Mucosa of descending colon (tissue), 3 donors: ENCODE results near the gene RCBTB1. TPM values are rescaled to one million over a fixed set of nuclear protein-coding genes. Genes with fewer than 3 reads are reported as not detected.

ENCODE experiments used
- ATAC-seq: fragments of 200-7000 bp; cut with Tn5 transposase; one replicate; pipeline ENCODE4 v1.9.1; 2020; ENCODE audit warnings: mild to moderate bottlenecking, moderate library complexity
- DNase-seq, 3 donors: peaks; one replicate each; pipeline ENCODE4 v3.0.0-alpha.2; 2020
- H3K36me3 ChIP-seq: fragments of 200-600 bp; one replicate; pipeline ENCODE4 v1.8.0; 2021; ENCODE audit warnings: low read depth, mild to moderate bottlenecking
- H3K4me1 ChIP-seq: fragments of 200-600 bp; one replicate; pipeline ENCODE4 v1.8.0; 2021; ENCODE audit warnings: low read depth, mild to moderate bottlenecking
- H3K4me3 ChIP-seq: fragments of 200-600 bp; one replicate; pipeline ENCODE4 v1.8.0; 2021; ENCODE audit warnings: mild to moderate bottlenecking
- H3K9me3 ChIP-seq: fragments of 200-600 bp; one replicate; pipeline ENCODE4 v1.8.0; 2021; ENCODE audit warnings: mild to moderate bottlenecking
- intact Hi-C, 2 donors: fragments of 100-400 bp; cut with DNase I in 1 of 2; cut with micrococcal nuclease in 1 of 2; formaldehyde crosslinking; loops; one replicate each; pipeline versions ENCODE4 v1.11.0 to v1.11.1; 2022; cut with DNase I, micrococcal nuclease
- total RNA-seq, 3 donors: library from RNA; stranded (reverse); fragmentation: NEBNext Ultra II Directional in 2 of 3; extraction: Animal tissue kit (Norgen Biotek cat#: 25700) in 2 of 3; gene quantifications; one replicate each; pipeline versions ENCODE4 v1.2.1 to v1.2.4, GENCODE V29; 2021 to 2023
- TF ChIP-seq, protein P1 (sequence below): fragments of 200-600 bp; IDR thresholded peaks from one replicate; pipeline ENCODE4 v1.8.0; 2022; ENCODE audit warnings: antibody characterized with exemption, mild to moderate bottlenecking
- donor health status: DM: no; HTN: no; CAD: no; lungs with moderate emphysema.
- donor health status: DM: no; HTN: no; CAD: no.
- donor health status: DM: no; HTN: yes; CAD: no.

Gene RCBTB1
- total RNA-seq, 3 donors from 2014 or later = 5.3 to 11.7 (median 6.7) TPM

GRCh38 chr13:49560270-49561061, 24.9 kb downstream of the RCBTB1 start:
- peak in 1 of 3 donors; percentile 39 for DNase-seq
- Histone ChIP-seq H3K36me3 (no peaks in the 10 kb centered on the region), H3K4me3 (no peak overlapping the region), H3K4me1 (peaks cover 5% of the 10 kb centered on the region), H3K9me3 (no peaks in the 10 kb centered on the region)
- TF ChIP-seq, protein P1, sequence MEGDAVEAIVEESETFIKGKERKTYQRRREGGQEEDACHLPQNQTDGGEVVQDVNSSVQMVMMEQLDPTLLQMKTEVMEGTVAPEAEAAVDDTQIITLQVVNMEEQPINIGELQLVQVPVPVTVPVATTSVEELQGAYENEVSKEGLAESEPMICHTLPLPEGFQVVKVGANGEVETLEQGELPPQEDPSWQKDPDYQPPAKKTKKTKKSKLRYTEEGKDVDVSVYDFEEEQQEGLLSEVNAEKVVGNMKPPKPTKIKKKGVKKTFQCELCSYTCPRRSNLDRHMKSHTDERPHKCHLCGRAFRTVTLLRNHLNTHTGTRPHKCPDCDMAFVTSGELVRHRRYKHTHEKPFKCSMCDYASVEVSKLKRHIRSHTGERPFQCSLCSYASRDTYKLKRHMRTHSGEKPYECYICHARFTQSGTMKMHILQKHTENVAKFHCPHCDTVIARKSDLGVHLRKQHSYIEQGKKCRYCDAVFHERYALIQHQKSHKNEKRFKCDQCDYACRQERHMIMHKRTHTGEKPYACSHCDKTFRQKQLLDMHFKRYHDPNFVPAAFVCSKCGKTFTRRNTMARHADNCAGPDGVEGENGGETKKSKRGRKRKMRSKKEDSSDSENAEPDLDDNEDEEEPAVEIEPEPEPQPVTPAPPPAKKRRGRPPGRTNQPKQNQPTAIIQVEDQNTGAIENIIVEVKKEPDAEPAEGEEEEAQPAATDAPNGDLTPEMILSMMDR = no peak
- peak; percentile 67 for ATAC-seq
- intact Hi-C loops = no loop called here

DNA sequence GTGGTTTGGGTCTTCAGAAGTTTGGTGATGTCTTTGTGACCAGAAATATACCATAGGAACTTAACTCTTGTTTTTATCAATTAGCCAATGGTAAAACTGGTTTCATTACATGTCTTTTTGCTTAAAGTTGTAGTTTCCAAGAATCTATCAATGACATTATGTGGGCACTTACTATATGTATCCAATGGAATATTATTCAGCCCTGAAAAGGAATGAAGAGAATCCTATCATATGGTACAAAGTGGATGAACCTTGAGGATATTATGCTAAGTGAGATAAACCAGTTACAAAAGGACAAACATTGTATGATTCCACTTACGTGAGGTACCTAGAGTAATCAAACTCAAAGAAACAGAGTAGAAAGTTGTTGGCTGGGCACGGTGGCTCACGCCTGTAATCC, 26.4 kb downstream of the RCBTB1 start:
- DNase-seq (no peak), ATAC-seq (no peak)
- no peaks in the 10 kb centered on the region for H3K9me3 ChIP-seq
- no peaks in the 10 kb centered on the region for H3K36me3 ChIP-seq
- peaks cover 5% of the 10 kb centered on the region for H3K4me1 ChIP-seq
- TF ChIP-seq, protein P1 = no peak
- intact Hi-C loops = no loop called here
- no peak overlapping the region for H3K4me3 ChIP-seq

- DNase-seq (no peak), ATAC-seq (no peak)
- TF ChIP-seq, protein P1 = no peak
- Histone ChIP-seq H3K36me3 (no peaks in the 10 kb centered on the region), H3K9me3 (no peaks in the 10 kb centered on the region), H3K4me1 (no peaks in the 10 kb centered on the region), H3K4me3 (no peak overlapping the region)
- intact Hi-C loops = no loop called here
These were observed 31.0 kb downstream of the RCBTB1 start for GRCh38 chr13:49554387-49554786.

- DNase-seq = no peak
- intact Hi-C loops = no loop called here
- TF ChIP-seq, protein P1 = no peak
- Histone ChIP-seq H3K4me3 (no peak overlapping the region), H3K4me1 (no peaks in the 10 kb centered on the region), H3K36me3 (no peaks in the 10 kb centered on the region), H3K9me3 (no peaks in the 10 kb centered on the region)
- ATAC-seq = no peak
These were observed 31.5 kb downstream of the RCBTB1 start for GRCh38 chr13:49553888-49554287.

DNA sequence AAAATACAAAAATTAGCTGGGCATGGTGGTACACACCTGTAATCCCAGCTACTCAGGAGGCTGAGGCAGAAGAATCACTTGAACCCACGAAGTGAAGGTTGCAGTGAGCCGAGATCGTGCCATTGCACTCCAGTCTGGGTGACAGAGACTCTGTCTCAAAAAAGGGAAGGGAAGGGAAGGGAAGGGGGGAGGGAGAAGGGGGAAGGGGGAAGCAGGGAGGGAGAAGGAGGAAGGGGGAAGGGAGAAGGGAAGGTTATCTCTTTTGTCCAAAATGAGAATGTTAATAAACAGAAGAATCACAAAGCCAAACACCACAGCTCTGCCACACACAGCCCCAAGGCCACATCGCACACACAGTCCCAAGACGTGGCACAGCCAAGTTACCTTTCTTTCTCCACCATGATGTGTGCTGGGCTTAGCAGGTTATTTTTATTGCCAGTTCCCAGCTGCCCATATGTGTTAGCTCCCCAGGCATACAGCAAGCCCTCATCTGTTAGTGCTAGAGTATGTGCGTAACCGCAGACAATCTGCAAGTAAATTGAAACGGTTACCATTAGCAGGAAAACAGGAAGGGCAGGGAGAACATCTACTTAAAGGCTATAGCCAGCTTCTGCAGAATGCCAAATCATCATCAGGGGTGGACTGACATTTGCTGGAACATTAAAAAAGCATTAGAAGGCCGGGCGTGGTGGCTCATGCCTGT, 34.3 kb downstream of the RCBTB1 start:
- DNase-seq (no peak), ATAC-seq (no peak)
- H3K4me3 ChIP-seq = no peak overlapping the region
- H3K9me3 ChIP-seq = no peaks in the 10 kb centered on the region
- TF ChIP-seq, protein P1 = no peak
- H3K4me1 ChIP-seq = no peaks in the 10 kb centered on the region
- H3K36me3 ChIP-seq = no peaks in the 10 kb centered on the region
- intact Hi-C loops = no loop called here
